Suppressor macrophage (primary cell): Measurements from ENCODE around the gene TNKS2.
A peak's percentile ranks its signal among the peaks of the same experiment; 100 is the strongest.
"Not testable (repeated sequence)": the region's sequence is repeated elsewhere in the genome, so short reads cannot be mapped to it uniquely, and the experiment has no call there.

ENCODE experiments used
- DNase-seq, 4 experiments: peaks; one replicate each; pipeline ENCODE4 v3.0.0-alpha.2; 2020 to 2022

Gene TNKS2

DNA sequence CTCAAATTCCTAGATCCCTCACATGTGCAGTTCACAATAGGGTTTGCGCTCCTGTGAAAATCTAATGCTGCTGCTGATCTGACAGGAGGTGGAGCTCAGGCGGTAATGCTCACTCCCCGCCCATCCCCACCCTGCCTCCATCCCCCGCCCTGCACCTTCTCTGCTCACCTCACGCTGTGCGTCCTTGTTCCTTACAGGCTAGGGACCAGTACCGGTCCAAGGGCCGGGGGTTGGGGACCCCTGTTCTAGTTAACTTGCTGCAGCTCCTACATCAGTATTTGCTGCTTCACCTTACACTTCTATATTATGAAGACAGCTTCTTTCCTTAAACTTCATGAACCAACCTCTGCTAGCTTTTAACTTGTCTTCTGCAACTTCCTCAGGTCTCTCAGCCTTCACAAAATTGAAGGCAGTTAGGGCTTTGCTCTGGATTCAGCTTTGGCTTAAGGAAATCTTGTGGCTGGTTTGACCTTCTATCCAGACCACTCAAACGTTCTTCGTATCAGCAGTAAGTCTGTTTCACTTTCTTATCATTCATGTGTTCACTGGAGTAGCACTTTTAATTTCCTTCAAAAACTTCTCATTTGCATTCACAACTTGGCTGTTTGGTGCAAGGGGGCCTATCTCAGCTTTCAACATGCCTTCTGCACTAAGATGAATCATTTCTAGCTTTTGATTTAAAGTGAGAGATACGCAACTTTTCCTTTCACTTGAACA, 1.7 kb upstream of the TNKS2 start:
- peak in 3 of 4 experiments; percentile 3 to 19 (median 18) for DNase-seq

DNA sequence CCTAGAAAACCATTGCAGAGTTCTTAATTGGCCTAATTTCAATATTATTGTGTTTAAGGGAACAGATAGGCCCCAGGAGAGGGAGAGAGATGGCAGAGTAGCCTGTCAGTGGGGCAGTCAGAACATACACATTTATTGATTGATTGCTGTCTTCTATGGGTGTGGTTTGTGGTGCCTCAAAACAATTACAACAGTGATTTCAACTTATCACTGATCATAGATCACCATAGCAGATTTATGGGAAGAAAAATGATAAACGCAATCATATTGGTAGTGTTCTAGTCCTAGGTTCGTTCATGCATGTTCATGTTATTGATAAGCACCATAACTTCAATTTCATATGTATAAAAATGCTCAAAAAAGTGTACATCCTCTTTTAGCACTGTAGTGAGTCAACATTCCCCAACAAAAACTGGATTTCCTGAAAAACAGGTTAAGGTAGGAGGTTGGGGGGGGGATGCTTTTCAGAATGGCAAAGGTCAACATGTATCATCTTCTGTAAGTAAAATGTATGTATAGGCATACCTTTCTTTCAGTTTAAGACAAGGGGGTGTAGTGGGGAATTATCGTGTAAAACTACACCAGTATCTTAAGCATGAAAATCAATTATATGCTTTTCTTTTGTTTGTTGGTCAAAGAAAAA, 1.1 kb upstream of the TNKS2 start:
- no peak for DNase-seq

DNA sequence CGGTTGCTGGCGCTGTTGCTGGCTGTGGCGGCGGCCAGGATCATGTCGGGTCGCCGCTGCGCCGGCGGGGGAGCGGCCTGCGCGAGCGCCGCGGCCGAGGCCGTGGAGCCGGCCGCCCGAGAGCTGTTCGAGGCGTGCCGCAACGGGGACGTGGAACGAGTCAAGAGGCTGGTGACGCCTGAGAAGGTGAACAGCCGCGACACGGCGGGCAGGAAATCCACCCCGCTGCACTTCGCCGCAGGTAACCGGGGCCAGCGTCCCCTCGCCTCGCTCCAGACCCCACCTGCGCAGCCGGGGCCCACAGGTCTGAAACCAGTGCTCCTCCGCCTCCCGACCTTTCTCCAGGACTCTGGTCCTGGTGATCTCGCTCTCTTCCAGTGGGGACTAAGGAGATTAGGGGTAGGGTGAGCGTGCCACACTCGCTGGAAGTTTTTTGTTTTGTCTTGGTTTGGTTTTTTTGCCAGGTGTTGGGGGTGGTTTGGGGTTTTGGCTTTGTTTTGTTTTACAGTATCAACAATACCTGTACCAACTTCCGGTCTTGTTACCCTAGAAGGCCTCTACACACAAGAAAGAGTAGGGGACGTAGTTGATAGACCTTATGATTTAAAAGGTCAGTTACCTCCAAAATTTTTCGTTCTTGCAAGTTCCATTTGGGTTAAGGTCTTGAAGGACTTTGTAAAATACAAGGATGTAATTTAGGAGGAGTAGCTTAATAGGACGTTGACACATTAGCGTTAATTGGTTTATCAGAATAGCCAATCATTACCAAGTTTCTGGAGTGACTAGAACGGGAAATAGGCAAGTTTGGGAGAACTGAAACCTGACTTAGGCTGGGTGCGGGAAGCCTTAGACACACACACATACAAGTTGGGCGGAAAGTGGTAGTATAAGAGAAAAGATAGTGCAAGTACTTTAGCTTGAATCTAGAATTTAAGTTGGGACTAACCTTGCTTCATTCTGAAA, 704 bp downstream of the TNKS2 start:
- peak; percentile 63 to 86 (median 76) for DNase-seq

DNA sequence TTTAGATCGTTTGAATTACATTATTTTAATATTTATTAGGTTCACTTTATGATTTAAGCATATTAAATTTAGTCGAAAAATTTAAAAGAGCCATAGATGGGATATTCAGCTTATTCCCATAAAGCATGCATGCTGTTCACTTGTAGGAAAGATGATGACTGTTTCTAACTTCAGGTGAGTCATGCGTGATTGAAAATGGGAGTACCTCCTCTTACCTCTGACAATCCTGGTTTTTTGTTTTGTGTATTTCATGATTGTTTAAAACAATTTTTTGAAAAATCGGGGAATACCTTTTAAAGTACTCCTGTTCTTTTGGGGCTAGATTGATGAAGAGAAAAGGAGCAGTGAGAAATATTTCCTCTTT, 1.4 kb downstream of the TNKS2 start:
- DNase-seq = no peak

DNA sequence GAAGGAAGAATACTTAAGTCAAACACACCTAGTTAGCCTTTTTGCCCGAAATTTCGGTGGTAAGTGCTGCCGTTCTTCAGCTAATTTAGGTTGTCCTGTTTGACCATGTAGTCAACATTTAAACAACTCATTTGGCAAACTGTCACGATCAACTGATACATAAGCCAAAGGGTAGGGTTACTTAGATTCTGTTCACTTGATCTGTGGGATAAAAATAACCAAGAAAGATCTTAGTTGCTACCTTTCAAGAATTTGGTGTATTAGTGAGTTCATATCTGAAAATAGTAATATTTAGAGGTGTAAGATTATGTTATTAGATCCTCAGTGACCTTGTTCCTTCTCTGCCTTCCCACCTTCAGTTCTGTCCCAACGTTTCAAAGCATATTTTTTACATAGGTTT, 2.0 kb downstream of the TNKS2 start:
- no peak for DNase-seq

DNA sequence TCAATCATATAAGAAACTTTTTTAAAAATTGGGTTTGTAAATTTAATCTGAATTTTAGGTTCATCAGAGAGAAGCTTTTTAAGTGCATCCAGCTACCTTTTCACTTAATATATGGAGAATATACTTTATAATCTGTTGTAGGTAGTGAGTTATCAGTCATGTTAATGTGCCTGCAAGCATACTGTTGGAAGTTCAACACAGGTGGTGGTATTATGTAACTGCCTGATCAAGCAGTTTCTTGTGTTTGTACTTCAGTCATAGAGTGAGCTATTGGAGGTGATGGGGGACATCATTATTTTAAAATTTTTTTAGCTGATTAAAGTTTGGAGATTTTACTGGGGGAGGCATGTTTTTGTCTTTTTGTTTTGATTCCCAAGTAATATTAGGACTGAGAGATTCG, 2.5 kb downstream of the TNKS2 start:
- DNase-seq = no peak

DNA sequence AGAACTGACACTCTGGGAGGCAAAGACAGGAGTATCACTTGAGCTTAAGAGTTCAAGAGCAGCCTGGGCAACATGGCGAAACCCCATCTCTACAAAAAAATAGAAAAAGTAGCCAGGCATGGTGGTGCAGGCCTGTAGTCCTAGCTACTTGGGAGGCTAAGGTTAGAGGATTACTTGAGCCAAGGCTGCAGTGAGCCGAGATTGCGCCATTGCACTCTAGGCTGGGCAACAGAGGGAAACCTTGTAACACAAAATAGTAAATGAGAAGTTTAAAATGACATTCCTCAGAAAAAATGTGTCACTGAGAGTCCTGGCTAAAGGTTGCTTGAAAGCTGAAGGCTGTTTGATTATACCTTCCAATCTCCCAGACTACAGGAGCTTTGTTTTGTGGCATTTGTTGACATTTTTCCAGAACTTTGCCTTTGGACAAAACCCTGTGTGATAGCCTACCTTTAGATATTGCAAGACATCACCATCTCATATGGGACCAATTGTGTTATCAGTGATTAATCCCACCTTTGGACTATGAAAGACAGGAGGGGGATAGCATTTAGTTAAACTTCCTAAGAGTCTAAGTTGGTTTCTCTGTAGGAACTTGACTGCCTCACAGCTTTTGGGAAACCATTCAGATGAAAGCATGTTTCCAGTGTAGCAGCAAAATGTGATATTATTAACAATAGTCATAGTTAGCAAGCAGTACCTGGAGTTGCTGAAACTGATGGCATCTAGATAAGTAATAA, 5.3 kb downstream of the TNKS2 start:
- no peak for DNase-seq

DNA sequence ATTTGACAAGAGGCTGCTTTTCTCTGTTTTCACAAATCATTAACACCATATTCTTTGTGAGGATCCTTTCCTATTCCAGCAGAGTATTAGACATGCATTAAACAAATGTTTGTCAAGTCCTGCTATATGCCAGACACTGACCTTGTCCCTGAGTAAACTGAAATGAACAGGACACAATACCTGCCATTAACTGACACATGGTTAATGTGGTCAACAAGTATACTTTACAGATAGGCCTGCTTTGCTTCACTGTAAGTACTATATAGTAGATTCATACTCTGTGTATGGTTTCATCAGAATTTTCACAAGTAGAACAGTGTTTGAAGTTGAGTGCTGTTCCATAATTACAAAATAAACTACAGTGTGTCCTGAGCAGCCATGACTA, 5.9 kb downstream of the TNKS2 start:
- no peak for DNase-seq

DNA sequence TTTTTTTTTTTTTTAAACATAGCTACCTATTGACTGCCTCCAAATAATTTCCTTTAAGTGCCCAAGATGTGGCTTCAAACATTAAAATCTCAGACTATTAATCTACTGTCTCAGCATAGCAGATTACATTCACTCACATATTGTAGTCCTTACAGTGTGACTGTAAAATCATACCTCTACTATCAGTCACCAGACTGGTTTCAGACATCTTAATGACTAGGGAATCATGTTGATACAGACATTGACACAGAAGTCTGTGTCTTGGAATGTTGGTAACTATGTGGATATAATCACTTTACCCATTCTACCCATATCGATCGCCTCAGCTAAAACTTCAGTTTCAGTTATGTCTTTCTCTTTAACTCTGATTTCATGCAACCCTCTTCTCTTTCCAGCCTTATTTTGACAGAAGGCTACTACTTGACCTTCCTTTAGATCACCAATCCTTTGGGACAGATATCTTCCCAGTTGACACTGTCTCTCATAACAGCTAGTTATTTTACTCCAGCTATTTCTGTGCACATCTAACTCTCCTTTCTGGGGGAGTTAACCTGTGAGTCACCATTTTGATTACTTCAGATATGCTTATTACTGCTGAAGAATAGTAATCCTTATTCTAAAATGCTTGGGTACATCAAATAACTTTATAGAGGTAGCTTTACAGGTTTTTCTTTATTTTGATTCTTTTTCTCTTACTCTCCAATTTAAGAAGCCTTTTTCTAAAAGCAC, 7.0 kb downstream of the TNKS2 start:
- no peak for DNase-seq

DNA sequence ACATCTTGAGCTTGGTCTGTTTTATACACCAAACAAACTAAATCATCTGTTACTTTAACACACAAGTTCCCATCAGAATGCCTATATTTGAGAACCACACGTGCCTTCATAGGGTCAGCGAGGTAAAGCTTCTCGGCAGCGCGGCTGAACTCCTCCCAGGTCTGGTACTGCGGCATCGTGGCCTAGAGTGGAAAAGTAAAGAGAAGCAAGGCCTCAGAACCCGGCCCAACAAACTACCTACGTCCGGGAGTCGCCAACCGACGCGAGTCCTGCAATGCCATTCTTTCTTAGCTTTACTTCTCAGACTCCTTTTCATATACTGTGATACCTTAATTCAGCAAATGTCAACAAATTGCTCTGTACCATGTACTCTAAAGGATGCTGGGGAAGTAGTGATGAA, 9.0 kb downstream of the TNKS2 start:
- not testable (repeated sequence) for DNase-seq

DNA sequence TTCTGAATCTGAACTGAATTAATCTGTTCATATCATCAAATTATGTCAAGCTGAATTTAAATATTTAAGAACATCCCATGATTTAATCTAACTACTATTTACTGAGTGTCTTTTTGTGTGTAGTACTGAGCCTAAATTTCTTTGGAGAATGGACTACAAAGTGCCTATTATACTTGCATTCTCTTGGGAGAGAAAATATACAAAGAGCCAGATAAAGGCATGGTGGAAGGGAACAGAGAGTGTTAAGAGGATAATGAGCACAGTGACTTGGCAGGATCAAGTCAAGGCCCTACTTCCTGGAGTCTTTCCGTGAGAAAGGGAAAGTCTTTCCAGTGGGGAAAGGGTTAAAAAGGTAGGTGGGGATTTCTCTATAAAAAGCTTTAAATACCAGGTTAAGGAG, 15.0 kb downstream of the TNKS2 start:
- DNase-seq = no peak

DNA sequence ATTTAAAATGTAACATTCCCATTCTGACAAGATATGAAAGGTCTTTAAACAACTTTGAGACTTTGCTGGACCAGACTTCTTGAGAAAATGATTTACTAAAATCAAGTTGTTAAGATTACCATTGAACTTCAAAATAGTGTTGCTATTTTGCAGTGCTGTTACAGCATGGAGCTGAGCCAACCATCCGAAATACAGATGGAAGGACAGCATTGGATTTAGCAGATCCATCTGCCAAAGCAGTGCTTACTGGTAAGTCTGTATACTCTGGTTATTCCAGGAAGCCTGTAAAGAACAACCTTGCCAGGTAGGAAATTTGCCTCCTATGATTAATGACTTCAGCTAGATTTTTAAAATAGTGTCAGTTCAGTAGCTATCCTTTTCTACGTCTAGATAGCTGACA, 18.8 kb downstream of the TNKS2 start:
- DNase-seq = no peak

DNA sequence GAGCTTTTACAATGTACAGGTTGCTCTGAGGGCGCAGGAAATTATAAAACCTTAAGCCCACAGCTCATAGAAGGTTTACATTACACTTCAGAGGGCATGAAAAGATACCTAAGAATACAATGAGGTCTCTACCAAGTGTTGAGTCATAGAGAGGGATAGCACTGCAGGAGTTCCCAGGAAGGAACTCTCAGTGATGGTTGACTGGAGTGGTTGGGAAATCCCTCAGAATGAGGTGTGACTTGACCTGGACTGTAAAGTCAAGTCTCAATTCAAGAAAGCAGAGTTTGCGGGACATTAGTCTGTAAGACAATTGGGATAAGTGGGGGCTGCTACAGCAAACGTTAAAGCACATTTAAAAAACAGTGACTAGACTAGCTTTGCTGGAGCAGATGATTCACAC, 21.9 kb downstream of the TNKS2 start:
- no peak for DNase-seq

DNA sequence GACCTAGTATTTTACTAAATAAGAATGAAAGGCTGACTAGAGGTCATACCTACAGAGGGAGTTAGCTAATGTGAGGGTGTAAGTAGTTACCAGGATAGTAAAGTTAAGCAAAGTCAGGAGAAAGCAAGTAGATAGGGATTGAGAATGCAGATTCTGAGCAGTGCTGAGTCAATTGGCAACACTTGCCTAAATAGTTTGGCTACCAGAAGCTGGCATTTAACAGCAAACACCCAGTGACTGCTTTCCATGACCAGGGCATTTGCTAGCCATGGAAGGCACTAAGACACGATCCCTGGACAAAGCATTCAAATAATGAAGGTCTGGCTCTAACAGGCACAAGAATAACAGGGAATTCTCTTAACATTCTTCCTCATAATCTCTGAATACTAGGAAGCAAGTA, 25.9 kb downstream of the TNKS2 start:
- DNase-seq = no peak

DNA sequence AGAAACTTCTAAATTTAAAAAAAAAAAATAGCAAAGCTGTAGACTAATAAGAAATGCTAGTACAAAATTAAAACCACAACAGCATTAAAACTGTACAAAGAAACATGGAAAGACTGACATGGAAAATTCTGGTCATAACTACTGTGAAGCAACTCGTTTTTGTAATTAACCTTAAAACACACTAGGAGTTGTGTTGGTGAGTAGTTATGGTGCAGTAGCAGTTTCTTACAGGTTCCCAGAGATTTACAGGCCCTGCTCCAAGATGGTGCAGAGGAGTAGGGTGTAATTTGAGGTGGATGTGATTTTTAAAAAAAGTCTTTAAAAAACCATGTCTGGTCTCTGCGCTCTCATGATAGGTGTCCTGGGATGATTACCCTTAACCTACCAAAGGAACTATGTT, 31.0 kb downstream of the TNKS2 start:
- no peak for DNase-seq

DNA sequence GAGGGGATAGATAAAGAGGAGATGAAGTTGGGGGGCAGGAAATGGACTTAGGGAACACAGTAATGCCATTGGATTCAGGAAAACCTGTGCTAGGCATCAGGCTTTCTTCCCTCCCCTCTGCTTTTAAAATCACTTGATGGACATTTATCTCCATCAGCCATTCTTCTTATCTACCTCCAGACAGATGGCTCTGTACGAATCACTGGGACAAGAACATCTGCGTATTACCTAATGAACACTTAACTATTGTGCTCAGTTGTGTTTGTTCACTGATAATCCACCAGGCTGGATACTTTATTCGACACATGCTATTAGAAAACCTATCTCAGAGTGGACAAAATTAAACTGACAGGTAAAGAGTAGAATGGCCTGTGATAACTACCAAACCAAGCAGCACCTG, 40.0 kb downstream of the TNKS2 start:
- no peak for DNase-seq

DNA sequence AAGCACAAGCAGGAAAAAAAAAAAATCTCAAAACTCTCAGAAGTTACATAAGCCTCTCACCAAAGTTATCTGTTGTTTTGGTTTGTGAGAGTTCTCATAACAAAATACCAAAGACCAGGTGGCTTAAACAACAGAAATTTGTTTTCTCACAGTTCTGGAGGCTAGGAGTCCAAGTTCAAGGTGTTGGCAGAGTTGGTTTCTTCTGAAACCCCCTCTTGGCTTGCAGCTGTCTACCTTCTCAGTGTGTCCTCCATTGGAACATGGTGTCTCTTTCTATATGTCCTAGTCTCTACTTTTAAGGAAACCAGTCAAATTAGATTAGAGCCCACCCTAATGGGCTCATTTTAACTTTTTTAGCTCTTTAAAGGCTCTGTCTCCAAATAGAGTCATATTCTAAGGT, 44.9 kb downstream of the TNKS2 start:
- DNase-seq = no peak

DNA sequence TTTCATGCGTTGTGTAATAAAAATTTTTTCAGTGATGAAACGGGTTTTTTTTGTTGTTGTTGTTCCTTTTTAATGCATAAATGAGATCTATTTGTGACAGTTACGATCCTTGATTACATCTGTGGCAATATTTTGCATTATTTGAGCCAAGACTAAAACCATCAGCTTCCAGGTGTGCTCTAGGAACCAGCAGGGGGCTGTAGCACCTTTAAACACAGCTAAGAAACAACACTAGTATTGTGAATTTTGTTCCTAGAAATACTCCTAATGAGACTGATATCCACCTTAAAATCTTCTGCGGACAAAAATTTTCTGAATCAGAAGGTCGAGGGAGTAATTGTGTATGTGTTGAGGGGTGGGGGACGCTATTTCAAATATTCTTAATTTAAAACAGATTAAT, 58.4 kb downstream of the TNKS2 start:
- DNase-seq = peak; percentile 8 to 14 (median 10)

DNA sequence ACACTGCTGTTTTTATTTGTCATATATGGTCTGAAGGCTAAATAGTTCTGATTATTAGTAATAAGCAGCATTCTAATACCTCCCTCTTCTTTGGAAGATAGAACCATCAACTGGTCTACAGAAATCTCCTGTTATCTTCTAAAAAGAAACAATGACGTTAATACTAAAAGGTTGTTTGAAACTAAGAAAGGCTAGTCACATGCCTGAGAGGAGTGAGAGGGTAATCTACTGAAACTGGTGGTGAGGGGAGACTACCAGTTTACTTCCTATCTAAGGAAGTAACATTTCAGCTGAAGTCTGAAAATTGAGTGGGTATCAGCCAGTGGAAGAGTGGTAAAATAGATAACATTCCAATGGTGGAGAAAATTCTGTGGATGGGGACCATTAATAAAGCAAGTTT, 62.7 kb downstream of the TNKS2 start:
- no peak for DNase-seq

DNA sequence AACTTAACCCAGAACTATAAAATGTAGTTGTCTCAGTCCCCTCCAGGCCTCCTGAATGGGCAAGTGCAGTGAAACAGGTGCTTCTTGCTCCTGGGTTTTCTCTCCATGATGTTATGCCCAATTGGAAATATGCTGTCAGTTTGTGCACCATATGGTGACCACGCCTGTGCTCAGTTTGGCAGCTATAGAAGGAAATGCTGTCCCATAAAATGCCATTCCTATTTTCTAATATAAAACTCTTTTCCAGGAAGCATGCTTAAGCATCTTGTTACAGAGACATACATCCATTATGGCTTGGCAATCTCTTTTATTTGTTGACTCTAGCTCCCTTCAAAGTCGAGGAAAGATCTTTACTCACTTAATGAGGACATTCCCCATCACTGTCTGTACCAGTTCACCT, 65.9 kb downstream of the TNKS2 start:
- no peak for DNase-seq

DNA sequence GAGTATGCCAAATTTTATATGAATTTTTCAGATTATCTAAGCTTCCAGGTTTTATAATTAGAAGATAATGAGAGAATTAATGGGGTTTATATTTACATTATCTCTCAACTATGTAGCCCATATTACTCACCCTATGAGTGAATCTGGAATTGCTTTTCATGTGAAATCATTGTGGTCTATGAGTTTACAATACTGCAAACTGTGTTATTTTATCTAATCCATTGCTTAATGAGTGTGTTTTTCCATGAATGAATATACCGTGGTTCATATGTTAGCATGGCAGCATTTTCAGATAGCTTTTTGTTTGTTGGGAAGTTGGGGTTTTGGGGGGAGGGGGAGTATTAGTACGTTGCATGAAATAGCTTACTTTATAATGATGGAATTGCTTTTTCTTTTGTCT, 66.5 kb downstream of the TNKS2 start:
- no peak for DNase-seq

DNA sequence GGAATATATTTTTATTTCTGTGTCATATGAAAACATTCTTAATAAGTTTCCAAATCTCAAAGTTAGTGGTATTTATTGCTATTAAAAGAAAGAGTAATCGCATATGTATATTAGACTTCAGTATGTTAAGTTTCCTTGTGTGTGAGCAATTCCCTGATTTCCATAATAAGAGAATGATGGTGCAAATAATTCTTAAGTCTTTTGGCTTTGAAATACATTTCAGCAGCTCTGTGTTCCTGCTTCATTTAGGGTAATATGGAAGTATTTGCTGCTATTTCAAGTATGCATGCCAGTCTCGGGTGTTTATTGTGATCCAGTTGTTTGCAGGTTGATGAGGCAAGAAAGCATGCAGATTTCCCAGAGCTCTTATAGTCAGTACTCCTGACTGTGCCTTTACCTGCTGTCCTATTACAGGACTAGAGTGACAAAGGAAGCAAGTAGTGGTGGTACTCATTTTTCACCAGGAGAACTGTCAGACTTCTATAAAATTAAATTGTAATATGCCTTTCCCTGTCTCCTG, 67.4 kb downstream of the TNKS2 start:
- DNase-seq = no peak
